Brain microvascular endothelial cell (primary cell): Measurements from ENCODE around the gene KRTAP27-1.

Source experiments
- DNase-seq: peaks from one replicate; pipeline ENCODE4 v3.0.0-alpha.2; 2020
- H3K27ac ChIP-seq: fragments of 250-450 bp; sonication (Bioruptor Pico); 2 replicates; pipeline ENCODE4 v1.5.1; 2020; ENCODE audit warnings: mild to moderate bottlenecking, moderate library complexity
- H3K27me3 ChIP-seq: fragments of 250-450 bp; sonication (Bioruptor Pico); replicated peaks from 2 replicates; pipeline ENCODE4 v1.5.1; 2020; ENCODE audit warnings: mild to moderate bottlenecking
- H3K36me3 ChIP-seq: fragments of 250-450 bp; sonication (Bioruptor Pico); replicated peaks from 2 replicates; pipeline ENCODE4 v1.5.1; 2020; ENCODE audit warnings: mild to moderate bottlenecking
- H3K4me3 ChIP-seq: 2 replicates; pipeline ENCODE4 v1.5.1; 2011; ENCODE audit warnings: low read depth, mild to moderate bottlenecking, control low read depth, low read length, moderate library complexity
- CTCF ChIP-seq: IDR thresholded peaks from 2 replicates; pipeline ENCODE4 v1.5.1; 2011; ENCODE audit warnings: low read depth, mild to moderate bottlenecking, moderate library complexity, low read length, control low read depth, inconsistent platforms; ENCODE audit errors: missing control alignments
- in situ Hi-C: cut with HindIII; loops from 2 replicates; pipeline ENCODE4 v1.10.0; 2017; ENCODE audit warnings: low sequenced_read_pairs, low pct_ligation_motif_present

KRTAP27-1 gene

GRCh38 chr21:30338717-30339116 is 1.2 kb upstream of the KRTAP27-1 start:
- DNase-seq = no peak
- no peak overlapping the region for H3K27ac ChIP-seq
- in situ Hi-C loops = no loop called here
- H3K4me3 ChIP-seq = no peak overlapping the region
- TF ChIP-seq CTCF = no peak
- H3K36me3 ChIP-seq = no peaks in the 10 kb centered on the region
- no peaks in the 10 kb centered on the region for H3K27me3 ChIP-seq

GRCh38 chr21:30337772-30338171 is 278 bp upstream of the KRTAP27-1 start:
- H3K36me3 ChIP-seq = no peaks in the 10 kb centered on the region
- no peak overlapping the region for H3K27ac ChIP-seq
- H3K27me3 ChIP-seq = no peaks in the 10 kb centered on the region
- no peak for TF ChIP-seq CTCF
- H3K4me3 ChIP-seq = no peak overlapping the region
- DNase-seq = no peak
- in situ Hi-C loops = no loop called here

DNA sequence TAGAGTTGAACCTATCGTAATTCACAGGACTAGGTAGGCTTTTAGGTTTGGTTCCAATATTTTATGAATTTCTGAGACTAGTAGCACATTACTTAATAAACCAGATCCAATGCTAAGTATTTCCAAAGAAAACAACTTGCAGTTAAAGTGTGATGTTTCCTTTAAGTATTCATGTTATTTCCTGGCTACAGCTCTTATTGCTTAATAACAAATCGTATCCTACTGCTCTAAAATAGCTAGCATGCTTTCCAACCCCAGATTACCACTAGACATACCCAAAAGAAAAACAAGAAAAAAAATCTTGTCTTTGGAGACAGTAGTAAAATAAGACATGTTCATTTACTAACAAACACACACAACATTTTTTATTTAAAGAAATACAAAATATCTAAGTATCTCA is 898 bp downstream of the KRTAP27-1 start:
- Histone ChIP-seq H3K4me3 (no peak overlapping the region), H3K36me3 (no peaks in the 10 kb centered on the region), H3K27ac (no peak overlapping the region), H3K27me3 (no peaks in the 10 kb centered on the region)
- TF ChIP-seq CTCF = no peak
- in situ Hi-C loops = no loop called here
- DNase-seq = no peak

DNA sequence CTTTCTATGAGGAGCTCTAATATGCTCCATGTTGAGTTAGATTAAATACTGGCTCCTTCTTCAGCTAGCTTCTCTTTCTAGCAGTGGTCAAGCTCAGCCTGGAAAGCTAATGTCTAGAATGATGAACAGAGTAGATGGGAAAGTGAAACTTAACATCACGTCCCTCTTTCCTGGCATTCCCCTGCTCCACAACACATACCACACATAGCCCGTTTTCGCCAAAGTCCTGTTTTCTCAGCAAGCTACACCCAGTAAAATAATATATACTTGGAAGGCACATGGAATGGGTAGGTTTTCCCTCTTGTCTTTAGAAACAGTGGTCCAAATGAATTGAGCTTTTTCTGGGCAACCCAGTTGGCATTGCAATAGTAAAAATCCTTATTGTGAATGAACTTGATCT is 3.8 kb downstream of the KRTAP27-1 start:
- Histone ChIP-seq H3K36me3 (no peaks in the 10 kb centered on the region), H3K27me3 (no peaks in the 10 kb centered on the region), H3K27ac (no peak overlapping the region), H3K4me3 (no peak overlapping the region)
- in situ Hi-C loops = no loop called here
- no peak for TF ChIP-seq CTCF
- DNase-seq = no peak

DNA sequence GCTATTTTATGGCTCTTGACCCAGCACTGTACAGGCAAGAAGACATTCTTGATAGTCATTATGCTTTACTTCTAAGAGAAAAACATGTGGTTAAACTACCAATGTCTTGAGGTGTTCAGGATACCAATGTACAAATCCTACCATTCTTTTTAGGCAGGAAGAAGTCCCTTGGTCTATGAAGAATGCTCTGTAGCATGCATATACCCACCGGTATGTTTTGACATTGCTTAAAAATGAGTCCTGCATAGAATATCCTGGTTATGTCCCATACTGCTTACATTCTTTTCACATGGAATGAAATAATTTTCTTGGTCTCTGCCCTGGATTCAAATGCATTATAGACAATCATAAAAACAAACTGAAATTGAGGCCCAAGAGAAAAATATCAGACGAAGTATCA is 4.8 kb downstream of the KRTAP27-1 start:
- H3K4me3 ChIP-seq = no peak overlapping the region
- H3K27ac ChIP-seq = no peak overlapping the region
- in situ Hi-C loops = no loop called here
- H3K36me3 ChIP-seq = no peaks in the 10 kb centered on the region
- no peak for DNase-seq
- TF ChIP-seq CTCF = no peak
- no peaks in the 10 kb centered on the region for H3K27me3 ChIP-seq

GRCh38 chr21:30329203-30329875 is 8.2 kb downstream of the KRTAP27-1 start:
- DNase-seq = peak; percentile 19
- TF ChIP-seq CTCF = no peak
- Histone ChIP-seq H3K27ac (no peak overlapping the region), H3K4me3 (no peak overlapping the region), H3K36me3 (no peaks in the 10 kb centered on the region), H3K27me3 (no peaks in the 10 kb centered on the region)
- in situ Hi-C loops = no loop called here
